ENCODE data around the gene GPSM1. TPM values are rescaled to one million over a fixed set of nuclear protein-coding genes. Genes with fewer than 3 reads are reported as not detected.

GPSM1 gene
- total RNA-seq, 2 donors from 2014 or later, result 13.8 to 17.0 TPM

- intact Hi-C loops (cut with DNase I), result loop anchor here in 1 of 2 donors (10.0 kb wide), 1 partner anchor 105 kb away; no protein-coding TSS in a partner anchor
- DNase-seq (ENCODE audit: low spot score), result no peak
Measured at GRCh38 chr9:136289651-136290507, 37.5 kb upstream of the GPSM1 start.

DNA sequence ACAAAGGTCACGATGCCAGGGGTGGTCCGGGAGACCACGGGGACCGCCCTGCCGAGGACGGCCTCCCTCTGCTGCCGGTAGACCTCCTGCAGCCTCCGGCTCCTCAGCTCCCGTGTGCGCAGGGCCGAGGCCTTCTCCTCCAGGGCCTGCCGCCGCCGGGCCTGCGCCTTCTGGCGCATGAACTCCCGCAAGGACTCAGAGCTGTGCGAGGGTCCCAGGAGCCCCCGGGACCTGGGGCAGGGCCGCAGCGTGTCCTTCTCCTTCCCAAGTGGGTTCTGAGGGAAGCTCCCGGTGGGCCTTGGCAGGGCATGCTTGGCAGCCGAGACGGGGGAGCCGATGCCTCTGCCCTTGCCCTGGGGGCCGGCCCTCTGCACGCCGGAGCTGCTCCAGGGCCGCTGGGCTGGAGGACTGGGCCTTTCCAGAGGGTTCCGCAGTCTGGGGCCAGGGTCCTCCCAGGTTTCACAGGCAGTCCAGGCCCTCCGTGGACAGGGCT lies 36.8 kb upstream of the GPSM1 start:
- no peak for DNase-seq (ENCODE audit: low spot score)
- intact Hi-C loops (cut with DNase I), result no loop called here

GRCh38 chr9:136291306-136292025 lies 35.9 kb upstream of the GPSM1 start:
- DNase-seq (ENCODE audit: low spot score), result no peak
- intact Hi-C loops (cut with DNase I), result loop anchor here in 1 of 2 donors (1.0 kb wide), 1 partner anchor 37 kb away; no protein-coding TSS in a partner anchor

GRCh38 chr9:136292026-136292538 lies 35.3 kb upstream of the GPSM1 start:
- no peak for DNase-seq (ENCODE audit: low spot score)
- intact Hi-C loops (cut with DNase I), result loop anchor here in 1 of 2 donors (1.0 kb wide), 1 partner anchor 36 kb away; no protein-coding TSS in a partner anchor

- no peak for DNase-seq (ENCODE audit: low spot score)
- intact Hi-C loops (cut with DNase I), result loop anchor here in 1 of 2 donors (1.0 kb wide), 1 partner anchor 35 kb away; no protein-coding TSS in a partner anchor
Measured at GRCh38 chr9:136292591-136293448, 34.5 kb upstream of the GPSM1 start.

DNA sequence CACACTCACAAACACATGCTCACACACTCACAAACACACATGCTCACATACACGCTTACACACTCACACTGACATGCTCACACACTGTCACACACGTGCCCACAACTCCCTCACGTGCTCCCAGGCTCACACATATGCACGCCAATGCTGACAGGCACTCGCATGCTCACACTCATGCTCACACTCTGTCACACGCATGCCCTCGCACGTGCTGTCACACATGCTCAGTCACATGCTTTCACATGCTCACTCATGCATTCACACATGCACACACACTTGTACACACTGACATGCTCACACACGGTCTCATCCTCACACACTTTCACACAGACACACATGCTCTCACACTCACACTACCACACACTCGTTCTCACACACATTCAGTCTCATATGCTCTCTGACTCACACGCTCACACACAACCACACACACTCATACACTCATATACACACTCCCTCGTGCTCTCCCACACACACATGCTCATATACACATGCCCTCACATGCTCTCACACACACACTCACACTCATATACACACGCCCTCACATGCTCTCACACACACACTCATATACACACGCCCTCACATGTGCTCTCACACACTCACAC lies 33.8 kb upstream of the GPSM1 start:
- intact Hi-C loops (cut with DNase I), result no loop called here
- no peak for DNase-seq (ENCODE audit: low spot score)

- DNase-seq (ENCODE audit: low spot score), result no peak
- intact Hi-C loops (cut with DNase I), result no loop called here
Measured at GRCh38 chr9:136294437-136294836, 32.9 kb upstream of the GPSM1 start.

GRCh38 chr9:136295055-136295454 lies 32.3 kb upstream of the GPSM1 start:
- DNase-seq (ENCODE audit: low spot score), result no peak
- intact Hi-C loops (cut with DNase I), result no loop called here

DNA sequence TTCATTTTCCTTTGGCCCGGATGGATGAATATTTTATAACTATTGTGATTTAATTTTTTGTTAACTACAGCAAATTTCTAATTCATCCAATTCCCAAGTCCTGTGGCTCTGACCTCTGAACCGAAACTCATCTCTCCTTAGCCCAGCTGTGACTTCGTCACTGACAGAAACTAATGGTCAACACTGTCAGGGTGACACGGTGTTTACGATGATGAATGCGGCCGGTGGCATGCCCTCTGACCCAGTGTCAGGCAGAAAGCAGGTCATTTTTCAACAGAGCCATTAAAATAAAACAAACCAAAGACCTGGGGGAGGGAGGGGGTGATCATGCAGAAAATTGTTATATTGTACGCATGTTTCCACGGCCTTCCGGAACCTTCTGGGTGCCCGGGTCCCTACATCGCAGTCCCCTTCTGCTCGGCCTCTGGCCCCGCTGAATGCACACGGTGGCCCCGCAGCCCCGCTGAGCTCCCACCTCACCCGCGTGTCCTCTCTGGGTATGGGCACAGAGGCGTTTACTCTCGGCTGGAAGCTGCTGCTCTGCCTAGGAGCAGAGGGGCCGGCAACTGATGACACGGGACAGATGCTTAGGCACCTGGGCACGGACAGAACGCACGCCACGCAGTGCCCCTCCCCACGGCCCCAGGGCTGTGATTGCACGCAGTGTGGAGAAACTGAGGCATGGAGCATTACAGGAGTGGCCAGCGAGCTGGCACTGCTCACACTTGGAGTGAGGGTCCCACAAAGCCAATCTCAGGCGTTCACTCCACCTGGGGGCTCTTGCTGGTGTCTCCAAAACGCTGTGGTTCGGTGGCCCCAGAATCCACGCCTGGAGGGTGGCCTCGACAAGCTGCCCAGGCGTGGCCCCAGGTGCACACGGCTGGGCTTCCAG lies 31.6 kb upstream of the GPSM1 start:
- DNase-seq (ENCODE audit: low spot score), result no peak
- intact Hi-C loops (cut with DNase I), result no loop called here

DNA sequence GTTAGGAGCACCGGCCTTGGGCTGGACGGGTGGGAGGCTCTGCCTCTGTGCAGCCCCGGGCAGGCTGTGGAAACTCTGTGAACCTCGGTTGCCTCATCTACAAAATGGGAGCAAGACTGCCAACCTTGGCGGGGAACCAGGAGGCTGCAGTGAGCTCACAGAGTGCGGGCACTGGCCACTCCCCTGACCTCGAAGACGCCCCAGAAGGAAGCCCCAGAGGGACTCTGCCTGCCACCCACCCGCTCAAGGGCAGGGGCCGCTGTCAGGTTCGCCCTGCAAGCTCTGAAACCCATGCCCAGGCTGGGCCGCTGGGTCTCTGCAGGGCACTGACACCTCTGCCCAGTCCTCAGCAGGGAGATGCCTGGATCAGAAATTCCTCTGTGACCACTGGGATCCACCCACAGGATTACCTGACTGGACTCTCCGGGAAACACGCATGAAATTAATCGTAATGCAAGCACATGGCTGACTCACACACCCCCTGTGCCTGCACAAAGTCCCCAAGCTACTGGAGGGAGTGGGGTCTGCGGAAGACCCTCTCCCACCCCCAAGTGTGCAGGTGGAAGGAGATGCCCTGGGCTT lies 30.8 kb upstream of the GPSM1 start:
- no peak for DNase-seq (ENCODE audit: low spot score)
- intact Hi-C loops (cut with DNase I), result no loop called here

DNA sequence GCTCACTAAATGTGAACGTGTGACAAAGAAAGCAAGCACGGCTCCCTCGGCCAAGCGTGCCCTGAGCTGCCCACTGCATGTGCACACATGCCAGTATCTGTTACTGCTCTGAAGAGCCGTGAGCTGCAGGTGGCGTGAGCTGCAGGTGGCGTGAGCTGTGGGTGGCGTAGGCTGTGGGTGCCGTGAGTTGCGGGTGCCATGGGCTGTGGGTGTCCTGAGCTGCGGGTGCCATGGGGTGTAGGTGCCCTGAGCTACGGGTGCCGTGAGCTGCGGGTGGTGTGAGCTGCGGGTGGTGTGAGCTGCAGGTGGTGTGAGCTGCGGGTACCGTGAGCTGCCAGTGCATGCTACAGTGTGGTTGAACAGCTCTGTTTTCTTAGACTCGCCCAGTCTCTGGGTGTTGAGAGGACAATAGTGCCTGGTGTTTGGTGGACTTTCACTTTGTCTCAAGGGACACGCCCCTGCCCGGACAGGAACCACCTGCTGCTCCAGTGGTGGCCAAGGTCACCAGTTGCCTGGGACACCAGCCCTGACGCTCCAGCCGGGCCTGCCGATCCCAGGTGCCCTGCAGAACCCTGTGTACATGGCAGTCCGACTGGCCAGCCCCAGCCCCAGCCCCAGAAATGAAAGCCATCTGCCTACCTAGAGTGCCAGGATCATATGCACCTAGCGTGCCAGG lies 30.2 kb upstream of the GPSM1 start:
- DNase-seq (ENCODE audit: low spot score), result no peak
- intact Hi-C loops (cut with DNase I), result no loop called here

DNA sequence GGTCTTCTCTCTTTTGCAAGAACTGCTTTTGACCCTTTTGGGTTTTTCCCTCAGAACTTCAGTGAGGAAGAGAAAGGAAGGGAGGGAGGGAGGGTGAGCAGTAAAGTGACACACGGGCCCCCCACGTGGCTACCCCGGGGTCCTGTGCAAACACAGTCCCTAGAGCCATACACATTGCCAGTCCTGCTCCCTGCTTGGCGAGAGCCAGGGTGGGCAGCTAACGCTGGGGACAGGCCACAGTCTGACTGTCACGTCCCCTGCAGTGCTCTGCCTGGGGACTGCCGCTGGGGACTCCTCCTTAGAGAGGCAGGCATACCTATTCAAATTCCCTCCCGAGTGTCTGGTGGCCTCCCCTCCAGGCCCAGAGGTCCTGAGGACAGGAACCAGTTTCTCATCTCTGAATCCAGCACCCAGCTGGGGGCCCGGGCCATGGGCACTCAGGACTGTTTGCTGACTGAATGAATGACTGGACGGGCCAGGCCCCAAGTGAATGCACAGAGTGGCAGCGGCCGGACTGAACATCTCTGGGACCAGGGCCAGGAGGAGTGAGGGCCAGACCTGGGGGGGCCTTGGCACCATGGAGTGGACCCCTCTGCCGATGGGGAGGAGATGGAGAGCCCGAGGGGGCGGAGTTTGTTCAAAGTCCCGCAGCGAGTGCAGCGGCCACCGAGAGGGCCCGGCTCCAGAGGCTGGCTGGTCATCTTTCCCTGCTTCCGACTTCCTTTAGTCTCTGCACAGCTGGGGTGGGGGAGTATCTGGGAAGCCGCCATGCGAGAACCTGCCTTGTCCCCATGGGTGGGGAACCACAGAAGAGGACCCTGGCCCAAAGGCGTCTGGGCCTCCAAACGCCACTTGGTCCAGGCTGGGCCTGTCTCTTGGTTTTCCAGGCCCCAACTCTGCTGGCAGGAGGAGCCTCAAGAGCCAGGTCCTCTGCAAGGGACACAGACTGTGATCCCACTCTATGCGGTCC lies 29.3 kb upstream of the GPSM1 start:
- intact Hi-C loops (cut with DNase I), result no loop called here
- DNase-seq (ENCODE audit: low spot score), result no peak

DNA sequence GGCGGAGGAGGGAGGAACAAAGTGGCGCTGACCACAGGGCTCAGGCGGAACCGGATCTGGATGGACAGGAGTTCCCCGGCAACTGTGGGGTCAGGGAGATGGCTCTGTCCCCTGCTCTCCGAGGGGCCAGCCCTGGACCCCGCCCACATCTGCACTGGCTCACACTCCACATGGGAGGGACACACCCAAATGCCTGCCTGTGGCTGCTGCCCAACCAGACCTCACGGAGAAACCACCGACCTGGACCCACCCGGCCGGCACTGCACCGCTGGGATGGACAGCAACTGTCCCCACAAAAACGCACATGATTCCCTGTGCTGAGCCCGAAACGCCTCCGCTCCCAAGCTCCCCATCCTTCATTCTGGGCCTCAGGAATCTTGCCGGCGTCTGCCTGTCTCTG lies 28.2 kb upstream of the GPSM1 start:
- no peak for DNase-seq (ENCODE audit: low spot score)
- intact Hi-C loops (cut with DNase I), result no loop called here

DNA sequence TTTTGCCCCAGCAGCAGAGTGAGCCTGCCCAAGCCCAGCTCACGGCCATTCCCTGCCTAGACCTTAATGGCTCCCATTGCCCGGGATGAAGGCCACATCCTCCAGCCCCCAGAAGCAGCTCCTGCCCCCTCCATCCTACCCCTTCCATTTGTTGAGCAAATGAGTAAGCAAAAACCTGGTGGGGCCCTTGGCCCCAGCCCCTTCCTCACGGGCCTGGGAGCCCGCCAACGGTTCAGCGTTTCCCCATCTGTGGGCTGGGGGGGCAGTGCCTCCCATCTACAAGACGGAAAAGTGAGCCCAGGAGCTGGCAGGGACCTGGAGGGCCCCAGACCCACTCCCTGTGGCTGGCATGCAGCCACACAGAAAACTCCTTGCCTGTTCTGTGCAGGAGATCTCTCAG lies 27.8 kb upstream of the GPSM1 start:
- DNase-seq (ENCODE audit: low spot score), result no peak
- intact Hi-C loops (cut with DNase I), result no loop called here

- intact Hi-C loops (cut with DNase I), result no loop called here
- DNase-seq (ENCODE audit: low spot score), result no peak
Measured at GRCh38 chr9:136300016-136300545, 27.3 kb upstream of the GPSM1 start.

GRCh38 chr9:136300866-136301265 lies 26.5 kb upstream of the GPSM1 start:
- DNase-seq (ENCODE audit: low spot score), result no peak
- intact Hi-C loops (cut with DNase I), result no loop called here
